Endothelial cell (in vitro differentiated cells): Measurements from ENCODE around the gene MOCOS. TPM values are rescaled to one million over a fixed set of nuclear protein-coding genes. Genes with fewer than 3 reads are reported as not detected.
"Not testable (repeated sequence)": the region's sequence is repeated elsewhere in the genome, so short reads cannot be mapped to it uniquely, and the experiment has no call there.

Experiments used
- DNase-seq: peaks from one replicate; pipeline ENCODE4 v3.0.0; 2021; ENCODE audit warnings: low spot score
- H3K27ac Mint-ChIP-seq: one replicate; pipeline ENCODE4 v1.8.0; 2021; ENCODE audit warnings: mixed read lengths, inconsistent platforms; ENCODE audit not compliant: unreplicated experiment
- H3K27me3 Mint-ChIP-seq: one replicate; pipeline ENCODE4 v1.8.0; 2021; ENCODE audit warnings: mild to moderate bottlenecking, moderate library complexity, mixed read lengths, inconsistent platforms; ENCODE audit not compliant: unreplicated experiment
- H3K36me3 Mint-ChIP-seq: one replicate; pipeline ENCODE4 v1.8.0; 2021; ENCODE audit warnings: mild to moderate bottlenecking, low read depth, mixed read lengths, inconsistent platforms; ENCODE audit not compliant: unreplicated experiment
- H3K4me1 Mint-ChIP-seq: one replicate; pipeline ENCODE4 v1.8.0; 2021; ENCODE audit warnings: mild to moderate bottlenecking, mixed read lengths, inconsistent platforms; ENCODE audit not compliant: unreplicated experiment
- H3K4me3 Mint-ChIP-seq: one replicate; pipeline ENCODE4 v1.8.0; 2021; ENCODE audit warnings: mild to moderate bottlenecking, mixed read lengths, inconsistent platforms; ENCODE audit not compliant: unreplicated experiment
- H3K9me3 Mint-ChIP-seq: one replicate; pipeline ENCODE4 v1.8.0; 2021; ENCODE audit warnings: mixed read lengths, inconsistent platforms; ENCODE audit not compliant: unreplicated experiment
- total RNA-seq: library from RNA; stranded (reverse); fragmentation: NEBNext Ultra II Directional; extraction: Animal tissue kit (Norgen Biotek cat#: 25700); gene quantifications from one replicate; pipeline ENCODE4 v1.2.1, GENCODE V29; 2021; ENCODE audit not compliant: unreplicated experiment
- TF ChIP-seq, protein P1 (sequence below): fragments of 200-600 bp; sonication (generic); IDR thresholded peaks from one replicate; pipeline ENCODE4 v1.5.0; 2021; ENCODE audit warnings: antibody characterized with exemption; ENCODE audit not compliant: unreplicated experiment

MOCOS gene
- total RNA-seq, 1 donor from 2014 or later, result 0.56 TPM

GRCh38 chr18:36215577-36215976 is 28.3 kb downstream of the MOCOS start:
- H3K4me1 Mint-ChIP-seq, result no peaks in the 10 kb centered on the region
- H3K27me3 Mint-ChIP-seq, result no peaks in the 10 kb centered on the region
- no peak for DNase-seq
- H3K9me3 Mint-ChIP-seq, result no peaks in the 10 kb centered on the region
- no peak overlapping the region for H3K4me3 Mint-ChIP-seq
- no peaks in the 10 kb centered on the region for H3K36me3 Mint-ChIP-seq
- H3K27ac Mint-ChIP-seq, result no peak overlapping the region
- TF ChIP-seq, protein P1, sequence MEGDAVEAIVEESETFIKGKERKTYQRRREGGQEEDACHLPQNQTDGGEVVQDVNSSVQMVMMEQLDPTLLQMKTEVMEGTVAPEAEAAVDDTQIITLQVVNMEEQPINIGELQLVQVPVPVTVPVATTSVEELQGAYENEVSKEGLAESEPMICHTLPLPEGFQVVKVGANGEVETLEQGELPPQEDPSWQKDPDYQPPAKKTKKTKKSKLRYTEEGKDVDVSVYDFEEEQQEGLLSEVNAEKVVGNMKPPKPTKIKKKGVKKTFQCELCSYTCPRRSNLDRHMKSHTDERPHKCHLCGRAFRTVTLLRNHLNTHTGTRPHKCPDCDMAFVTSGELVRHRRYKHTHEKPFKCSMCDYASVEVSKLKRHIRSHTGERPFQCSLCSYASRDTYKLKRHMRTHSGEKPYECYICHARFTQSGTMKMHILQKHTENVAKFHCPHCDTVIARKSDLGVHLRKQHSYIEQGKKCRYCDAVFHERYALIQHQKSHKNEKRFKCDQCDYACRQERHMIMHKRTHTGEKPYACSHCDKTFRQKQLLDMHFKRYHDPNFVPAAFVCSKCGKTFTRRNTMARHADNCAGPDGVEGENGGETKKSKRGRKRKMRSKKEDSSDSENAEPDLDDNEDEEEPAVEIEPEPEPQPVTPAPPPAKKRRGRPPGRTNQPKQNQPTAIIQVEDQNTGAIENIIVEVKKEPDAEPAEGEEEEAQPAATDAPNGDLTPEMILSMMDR, result no peak

DNA sequence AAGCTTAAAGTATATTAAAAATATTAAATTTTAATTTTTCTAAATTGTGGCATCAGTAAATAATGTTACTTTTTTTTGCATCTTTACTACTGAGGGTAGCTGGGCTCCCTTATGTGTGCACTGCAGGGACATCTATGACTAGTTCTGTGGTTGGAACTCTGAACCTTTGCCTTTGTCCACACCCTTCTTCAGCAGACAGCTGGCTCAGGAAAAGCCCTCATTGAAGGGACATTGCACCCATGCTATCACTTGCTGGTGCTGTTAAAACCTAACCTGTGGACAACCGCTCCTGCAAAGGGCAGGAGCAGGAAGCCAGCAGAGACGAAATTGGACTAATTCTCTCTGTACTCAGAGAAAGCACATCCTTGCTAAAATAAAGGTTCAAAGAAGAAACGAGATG is 30.1 kb downstream of the MOCOS start:
- Mint-ChIP-seq H3K27me3 (no peaks in the 10 kb centered on the region), H3K4me1 (no peaks in the 10 kb centered on the region), H3K9me3 (no peaks in the 10 kb centered on the region), H3K36me3 (no peaks in the 10 kb centered on the region), H3K4me3 (no peak overlapping the region), H3K27ac (no peak overlapping the region)
- DNase-seq, result no peak
- TF ChIP-seq, protein P1, result no peak

GRCh38 chr18:36229188-36229587 is 41.9 kb downstream of the MOCOS start:
- Mint-ChIP-seq H3K4me3 (no peak overlapping the region), H3K36me3 (peaks cover 13% of the 10 kb centered on the region)

GRCh38 chr18:36240510-36240909 is 53.2 kb downstream of the MOCOS start:
- DNase-seq, H3K4me1 Mint-ChIP-seq, H3K27ac Mint-ChIP-seq, H3K27me3 Mint-ChIP-seq, H3K4me3 Mint-ChIP-seq, H3K9me3 Mint-ChIP-seq, H3K36me3 Mint-ChIP-seq: not testable (repeated sequence)

More at GRCh38 chr18:36229188-36229587, 41.9 kb downstream of the MOCOS start:
- no peak for DNase-seq
- TF ChIP-seq, protein P1, result no peak
- H3K4me1 Mint-ChIP-seq, result no peaks in the 10 kb centered on the region
- H3K9me3 Mint-ChIP-seq, result peaks cover 7% of the 10 kb centered on the region
- H3K27me3 Mint-ChIP-seq, result no peaks in the 10 kb centered on the region
- H3K27ac Mint-ChIP-seq, result no peak overlapping the region

DNA sequence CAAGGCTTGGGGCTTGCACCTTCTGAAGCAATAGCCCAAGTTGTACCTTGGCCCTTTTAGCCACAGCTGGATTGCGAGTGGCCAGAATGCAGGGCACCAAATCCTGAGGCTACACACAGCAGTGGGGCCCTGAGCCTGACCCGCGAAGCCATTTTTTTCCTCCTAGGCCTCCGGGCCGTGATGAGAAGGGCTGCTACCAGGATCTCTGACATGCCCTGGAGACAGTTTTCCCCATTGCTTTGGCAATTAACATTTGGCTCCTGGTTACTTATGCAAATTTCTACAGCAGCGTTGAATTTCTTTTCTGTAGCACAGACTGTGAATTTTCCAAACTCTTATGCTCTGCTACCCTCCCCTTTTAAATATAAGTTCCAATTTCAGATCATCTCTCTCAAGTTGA is 54.5 kb downstream of the MOCOS start:
- Mint-ChIP-seq H3K36me3 (no peaks in the 10 kb centered on the region), H3K27ac (no peak overlapping the region), H3K4me1 (no peaks in the 10 kb centered on the region), H3K27me3 (no peaks in the 10 kb centered on the region), H3K4me3 (no peak overlapping the region), H3K9me3 (no peaks in the 10 kb centered on the region)
- TF ChIP-seq, protein P1, result no peak
- no peak for DNase-seq

DNA sequence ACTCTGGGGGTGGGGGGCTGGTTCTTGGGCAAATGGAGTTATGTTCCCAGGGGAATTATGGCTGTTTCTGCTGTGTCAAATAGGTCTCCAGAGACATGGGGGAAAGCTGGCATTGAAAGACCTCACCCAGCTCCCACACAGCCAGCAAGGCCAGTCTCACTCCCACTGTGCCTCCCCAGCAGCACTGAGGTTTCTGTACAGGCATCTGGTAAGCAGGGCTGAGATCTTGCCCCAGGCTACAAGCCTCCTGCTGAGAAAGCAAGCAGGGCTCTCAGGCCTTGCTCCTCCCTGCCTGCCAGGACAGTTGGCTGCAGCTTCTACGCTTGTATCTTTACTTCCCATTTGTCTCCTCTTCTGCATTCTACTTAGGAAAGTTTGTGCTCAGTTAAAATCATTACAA is 59.7 kb downstream of the MOCOS start:
- no peaks in the 10 kb centered on the region for H3K4me1 Mint-ChIP-seq
- peaks cover 3% of the 10 kb centered on the region for H3K27me3 Mint-ChIP-seq
- no peak for DNase-seq
- TF ChIP-seq, protein P1, result no peak
- H3K4me3 Mint-ChIP-seq, result no peak overlapping the region
- no peak overlapping the region for H3K27ac Mint-ChIP-seq
- H3K9me3 Mint-ChIP-seq, result no peaks in the 10 kb centered on the region
- no peaks in the 10 kb centered on the region for H3K36me3 Mint-ChIP-seq
